NK-92 (cell line): ENCODE results near the gene PRKG2.

ENCODE experiments used
- DNase-seq: peaks from one replicate; lab custom pipeline; 2025; ENCODE audit not compliant: unreplicated experiment; lab: John Stamatoyannopoulos, UW

The PRKG2 gene

GRCh38 chr4:81218206-81218605 lies 3.2 kb upstream of the PRKG2 start:
- no peak for DNase-seq

GRCh38 chr4:81217779-81218178 lies 2.8 kb upstream of the PRKG2 start:
- no peak for DNase-seq

GRCh38 chr4:81215931-81216330 lies 909 bp upstream of the PRKG2 start:
- DNase-seq, result no peak

- no peak for DNase-seq
Observed at GRCh38 chr4:81214144-81214880, 710 bp downstream of the PRKG2 start.

GRCh38 chr4:81213671-81214070 lies 1.4 kb downstream of the PRKG2 start:
- DNase-seq, result no peak

- no peak for DNase-seq
Observed at GRCh38 chr4:81211956-81212355, 3.1 kb downstream of the PRKG2 start.

GRCh38 chr4:81207828-81208227 lies 7.2 kb downstream of the PRKG2 start:
- no peak for DNase-seq

- no peak for DNase-seq
Observed at GRCh38 chr4:81205302-81205701, 9.7 kb downstream of the PRKG2 start.

GRCh38 chr4:81204571-81204970 lies 10.5 kb downstream of the PRKG2 start:
- DNase-seq, result no peak

GRCh38 chr4:81199831-81200230 lies 15.2 kb downstream of the PRKG2 start:
- no peak for DNase-seq

- DNase-seq, result no peak
Observed at GRCh38 chr4:81198609-81199008, 16.4 kb downstream of the PRKG2 start.

GRCh38 chr4:81197864-81198524 lies 17.0 kb downstream of the PRKG2 start:
- no peak for DNase-seq

- DNase-seq, result no peak
Observed at GRCh38 chr4:81196126-81196650, 18.8 kb downstream of the PRKG2 start.

GRCh38 chr4:81195475-81195874 lies 19.5 kb downstream of the PRKG2 start:
- no peak for DNase-seq

- no peak for DNase-seq
Observed at GRCh38 chr4:81194286-81194685, 20.7 kb downstream of the PRKG2 start.

GRCh38 chr4:81180916-81181315 lies 34.1 kb downstream of the PRKG2 start:
- no peak for DNase-seq

- DNase-seq, result no peak
Observed at GRCh38 chr4:81179326-81179725, 35.7 kb downstream of the PRKG2 start.

- no peak for DNase-seq
Observed at GRCh38 chr4:81173213-81173612, 41.8 kb downstream of the PRKG2 start.

- no peak for DNase-seq
Observed at GRCh38 chr4:81166458-81167160, 48.4 kb downstream of the PRKG2 start.

GRCh38 chr4:81165861-81166430 lies 49.1 kb downstream of the PRKG2 start:
- no peak for DNase-seq

- no peak for DNase-seq
Observed at GRCh38 chr4:81164623-81165416, 50.2 kb downstream of the PRKG2 start.
